ENCODE measurements around the gene C2orf72. TPM values are rescaled to one million over a fixed set of nuclear protein-coding genes. Genes with fewer than 3 reads are reported as not detected.

Gene C2orf72
- total and polyA plus RNA-seq, 2 donors (not counting 1 experiment from before 2014, with no cell fraction given): 0.33 to 1.9 TPM

GRCh38 chr2:231047274-231047922, 10.1 kb downstream of the C2orf72 start:
- peak; percentile 42 for TF ChIP-seq EZH2 (IDR thresholded peaks at IDR 0.05; ENCODE audit: low read length, missing control alignments)
- no peak for TF ChIP-seq CTCF (conservative IDR thresholded peaks at IDR 0.05 in 1 of 2, IDR thresholded peaks at IDR 0.05 in 1 of 2; ENCODE audit: low read depth in 1 of 2, low read length in 2 of 2)
- H4K20me1 ChIP-seq (ENCODE audit: control insufficient read depth, extremely low read depth, insufficient read depth, low read length): no peaks in the 10 kb centered on the region
- no peak for DNase-seq (ENCODE audit: low read depth in 2 of 2)
- no peaks in the 10 kb centered on the region for H3K79me2 ChIP-seq (ENCODE audit: control insufficient read depth, insufficient read depth, low read length)
- no peak overlapping the region for H3K27ac ChIP-seq (ENCODE audit: insufficient read depth, low read length)
- H3K4me3 ChIP-seq (replicated peaks in 1 of 4; ENCODE audit: control extremely low read depth in 1 of 4, insufficient read depth in 1 of 4, low read depth in 3 of 4, low read length in 4 of 4): no peak overlapping the region
- H2AFZ ChIP-seq (ENCODE audit: low read length): no peak overlapping the region
- no peaks in the 10 kb centered on the region for H3K4me1 ChIP-seq (ENCODE audit: control insufficient read depth, extremely low read depth, insufficient read depth, low read length)
- no peaks in the 10 kb centered on the region for H3K9me3 ChIP-seq (ENCODE audit: control insufficient read depth, insufficient read depth, low read depth, low read length)
- H3K36me3 ChIP-seq (ENCODE audit: control insufficient read depth, insufficient read depth, low read length): no peaks in the 10 kb centered on the region
- H3K27me3 ChIP-seq (ENCODE audit: control insufficient read depth, insufficient read depth, low read length): no peaks in the 10 kb centered on the region
- no peak overlapping the region for H3K4me2 ChIP-seq (ENCODE audit: extremely low read depth, insufficient read depth, low read length)
- H3K9ac ChIP-seq (ENCODE audit: insufficient read depth, low read length): no peak overlapping the region

GRCh38 chr2:231047923-231048915, 10.9 kb downstream of the C2orf72 start:
- Histone ChIP-seq H3K9me3 (ENCODE audit: control insufficient read depth, insufficient read depth, low read depth, low read length) (no peaks in the 10 kb centered on the region), H3K79me2 (ENCODE audit: control insufficient read depth, insufficient read depth, low read length) (no peaks in the 10 kb centered on the region), H4K20me1 (ENCODE audit: control insufficient read depth, extremely low read depth, insufficient read depth, low read length) (no peaks in the 10 kb centered on the region), H3K4me1 (ENCODE audit: control insufficient read depth, extremely low read depth, insufficient read depth, low read length) (no peaks in the 10 kb centered on the region), H2AFZ (ENCODE audit: low read length) (no peak overlapping the region), H3K4me3 (replicated peaks in 1 of 4; ENCODE audit: control extremely low read depth in 1 of 4, insufficient read depth in 1 of 4, low read depth in 3 of 4, low read length in 4 of 4) (no peak overlapping the region), H3K36me3 (ENCODE audit: control insufficient read depth, insufficient read depth, low read length) (no peaks in the 10 kb centered on the region), H3K9ac (ENCODE audit: insufficient read depth, low read length) (no peak overlapping the region), H3K27me3 (ENCODE audit: control insufficient read depth, insufficient read depth, low read length) (no peaks in the 10 kb centered on the region), H3K27ac (ENCODE audit: insufficient read depth, low read length) (no peak overlapping the region), H3K4me2 (ENCODE audit: extremely low read depth, insufficient read depth, low read length) (no peak overlapping the region)
- DNase-seq (ENCODE audit: low read depth in 2 of 2): no peak
- TF ChIP-seq EZH2 (IDR thresholded peaks at IDR 0.05; ENCODE audit: low read length, missing control alignments) (no peak), CTCF (conservative IDR thresholded peaks at IDR 0.05 in 1 of 2, IDR thresholded peaks at IDR 0.05 in 1 of 2; ENCODE audit: low read depth in 1 of 2, low read length in 2 of 2) (no peak)

- no peaks in the 10 kb centered on the region for H3K9me3 ChIP-seq (ENCODE audit: control insufficient read depth, insufficient read depth, low read depth, low read length)
- no peaks in the 10 kb centered on the region for H3K79me2 ChIP-seq (ENCODE audit: control insufficient read depth, insufficient read depth, low read length)
- no peaks in the 10 kb centered on the region for H3K27me3 ChIP-seq (ENCODE audit: control insufficient read depth, insufficient read depth, low read length)
- no peak overlapping the region for H3K9ac ChIP-seq (ENCODE audit: insufficient read depth, low read length)
- no peaks in the 10 kb centered on the region for H4K20me1 ChIP-seq (ENCODE audit: control insufficient read depth, extremely low read depth, insufficient read depth, low read length)
- H3K4me2 ChIP-seq (ENCODE audit: extremely low read depth, insufficient read depth, low read length): no peak overlapping the region
- H3K27ac ChIP-seq (ENCODE audit: insufficient read depth, low read length): no peak overlapping the region
- H3K4me3 ChIP-seq (replicated peaks in 1 of 4; ENCODE audit: control extremely low read depth in 1 of 4, insufficient read depth in 1 of 4, low read depth in 3 of 4, low read length in 4 of 4): no peak overlapping the region
- TF ChIP-seq CTCF (conservative IDR thresholded peaks at IDR 0.05 in 1 of 2, IDR thresholded peaks at IDR 0.05 in 1 of 2; ENCODE audit: low read depth in 1 of 2, low read length in 2 of 2) (no peak), EZH2 (IDR thresholded peaks at IDR 0.05; ENCODE audit: low read length, missing control alignments) (no peak)
- no peak overlapping the region for H2AFZ ChIP-seq (ENCODE audit: low read length)
- no peak for DNase-seq (ENCODE audit: low read depth in 2 of 2)
- H3K36me3 ChIP-seq (ENCODE audit: control insufficient read depth, insufficient read depth, low read length): no peaks in the 10 kb centered on the region
- no peaks in the 10 kb centered on the region for H3K4me1 ChIP-seq (ENCODE audit: control insufficient read depth, extremely low read depth, insufficient read depth, low read length)
Measured at GRCh38 chr2:231049286-231050017, 12.1 kb downstream of the C2orf72 start.

All from fibroblast of lung (primary cell).